ENCODE measurements around the gene SEC11A.
"Not testable (repeated sequence)": the region's sequence is repeated elsewhere in the genome, so short reads cannot be mapped to it uniquely, and the experiment has no call there.

The SEC11A gene

DNA sequence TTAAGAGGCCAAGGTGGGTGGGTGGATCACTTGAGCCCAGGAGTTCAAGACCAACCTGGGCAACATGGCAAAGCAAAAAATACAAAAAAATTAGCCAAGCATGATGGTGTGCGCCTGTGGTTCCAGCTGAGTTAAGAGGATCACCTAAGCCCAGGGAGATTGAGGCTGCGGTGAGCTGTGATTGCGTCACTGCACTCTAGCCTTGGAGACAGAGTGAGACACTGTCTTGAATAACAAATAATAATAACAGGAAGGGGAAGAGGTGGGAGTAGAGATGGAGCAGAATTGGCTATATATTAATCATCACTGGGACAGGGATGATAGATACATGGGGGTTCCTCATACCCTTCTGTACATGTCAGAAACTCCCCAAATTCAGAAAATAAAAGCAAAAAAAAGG, 34.1 kb downstream of the SEC11A start:
- DNase-seq (ENCODE audit: low spot score) = no peak

DNA sequence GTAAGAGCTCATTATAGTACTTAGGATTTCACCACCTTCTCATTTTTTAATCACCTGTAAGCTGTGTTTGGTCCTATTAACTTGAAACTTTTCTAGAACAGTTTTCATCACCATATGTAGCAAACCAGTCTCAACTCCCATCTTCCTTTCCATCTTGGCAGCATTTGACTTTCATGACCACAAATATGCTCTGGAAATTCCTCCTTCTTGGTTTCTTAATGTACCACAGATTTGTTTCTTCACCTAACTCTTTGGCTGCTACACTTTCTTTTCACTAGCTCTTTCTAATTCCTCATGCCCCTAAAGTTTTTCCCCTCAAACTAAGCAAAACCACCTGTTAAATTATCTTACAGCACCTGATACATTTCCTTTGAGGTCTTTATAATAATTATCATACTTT, 44.7 kb downstream of the SEC11A start:
- DNase-seq (ENCODE audit: low spot score) = no peak

DNA sequence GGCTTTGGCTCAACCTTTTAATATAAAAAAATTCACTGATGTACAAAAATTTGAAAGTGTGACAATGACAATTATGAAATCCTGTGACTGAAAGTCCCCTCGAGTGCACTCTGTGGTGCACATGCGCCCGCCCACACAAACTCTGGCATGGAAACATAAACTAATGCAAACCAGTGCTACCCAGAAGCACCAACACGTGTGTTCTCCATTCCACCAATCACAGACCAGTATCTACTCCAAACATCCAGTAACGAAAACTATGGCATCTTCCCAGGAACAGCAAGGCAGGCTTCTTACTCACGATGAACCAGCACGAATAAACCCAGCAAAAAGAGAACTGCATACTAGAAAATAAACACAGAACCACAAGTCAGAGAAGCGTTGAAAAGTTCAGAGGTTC, 46.2 kb downstream of the SEC11A start:
- DNase-seq (ENCODE audit: low spot score) = no peak

DNA sequence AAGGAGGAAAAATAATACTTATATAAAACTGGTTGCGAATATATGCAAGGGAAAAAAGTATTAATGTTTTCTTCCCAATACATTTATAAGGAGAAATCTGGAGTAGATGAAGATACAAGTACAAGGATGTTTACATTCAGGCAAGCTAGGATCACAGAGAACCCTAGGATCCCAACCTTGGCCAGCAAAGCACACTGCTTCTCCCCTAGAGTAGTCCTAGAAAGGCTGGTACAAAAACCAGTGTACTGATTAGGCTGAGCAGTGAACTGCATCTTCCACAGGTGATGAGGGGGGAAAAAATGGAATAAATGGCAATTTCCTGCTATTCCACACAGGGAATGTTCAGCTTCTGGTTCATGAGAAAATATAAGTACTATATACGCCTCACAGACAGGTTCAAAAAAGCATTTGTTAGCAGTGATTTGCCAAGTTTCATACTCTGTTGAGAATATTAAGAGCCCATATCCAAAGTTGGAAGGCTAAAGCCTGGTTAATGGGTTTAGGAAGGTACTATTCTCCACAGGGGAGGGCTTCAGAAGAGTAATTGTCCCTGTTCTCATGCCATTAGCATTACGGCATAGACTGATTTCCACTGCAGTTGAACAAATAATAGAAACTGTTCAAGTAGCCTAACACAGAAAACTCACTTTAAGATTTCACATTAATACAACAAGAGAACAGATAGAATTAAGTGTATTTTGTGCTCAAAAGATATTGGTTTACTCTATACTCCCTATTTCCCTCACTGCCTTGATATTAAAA, 47.5 kb downstream of the SEC11A start:
- no peak for DNase-seq (ENCODE audit: low spot score)

DNA sequence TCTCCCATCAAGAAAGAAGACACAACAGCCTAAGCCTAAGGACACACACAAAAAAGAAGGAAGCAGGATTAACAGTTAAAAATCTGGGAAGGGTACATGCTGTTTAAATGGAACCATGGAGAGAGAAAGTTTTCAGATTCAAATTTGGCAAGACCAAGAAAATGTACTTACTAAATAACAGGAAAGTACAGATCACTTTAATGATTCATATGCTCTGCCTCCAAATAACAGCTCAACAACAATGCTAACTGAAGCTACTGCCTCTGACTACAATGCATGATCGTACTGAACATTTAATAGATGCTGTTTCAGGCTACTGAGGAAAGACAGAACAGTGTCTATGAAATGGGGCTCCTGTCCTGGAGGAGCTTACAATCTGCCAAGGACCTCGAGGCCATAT, 49.6 kb downstream of the SEC11A start:
- DNase-seq (ENCODE audit: low spot score) = no peak

DNA sequence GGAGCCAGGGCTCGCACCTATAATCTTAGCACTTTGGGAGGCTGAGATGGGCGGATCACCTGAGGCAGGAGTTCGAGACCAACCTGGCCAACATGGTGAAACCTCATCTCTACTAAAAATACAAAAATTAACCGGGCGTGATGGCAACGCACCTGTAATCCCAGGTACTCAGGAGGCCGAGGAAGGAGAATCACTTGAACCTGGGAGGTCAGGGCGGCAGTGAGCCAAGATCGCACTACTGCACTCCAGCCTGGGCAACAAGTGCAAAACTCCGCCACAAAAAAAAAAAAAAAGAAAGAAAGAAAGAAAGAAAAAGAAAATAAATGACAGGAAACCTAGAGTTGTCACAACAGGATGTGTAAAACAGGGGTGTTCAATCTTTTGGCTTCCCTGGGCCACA, 54.9 kb downstream of the SEC11A start:
- no peak for DNase-seq (ENCODE audit: low spot score)

DNA sequence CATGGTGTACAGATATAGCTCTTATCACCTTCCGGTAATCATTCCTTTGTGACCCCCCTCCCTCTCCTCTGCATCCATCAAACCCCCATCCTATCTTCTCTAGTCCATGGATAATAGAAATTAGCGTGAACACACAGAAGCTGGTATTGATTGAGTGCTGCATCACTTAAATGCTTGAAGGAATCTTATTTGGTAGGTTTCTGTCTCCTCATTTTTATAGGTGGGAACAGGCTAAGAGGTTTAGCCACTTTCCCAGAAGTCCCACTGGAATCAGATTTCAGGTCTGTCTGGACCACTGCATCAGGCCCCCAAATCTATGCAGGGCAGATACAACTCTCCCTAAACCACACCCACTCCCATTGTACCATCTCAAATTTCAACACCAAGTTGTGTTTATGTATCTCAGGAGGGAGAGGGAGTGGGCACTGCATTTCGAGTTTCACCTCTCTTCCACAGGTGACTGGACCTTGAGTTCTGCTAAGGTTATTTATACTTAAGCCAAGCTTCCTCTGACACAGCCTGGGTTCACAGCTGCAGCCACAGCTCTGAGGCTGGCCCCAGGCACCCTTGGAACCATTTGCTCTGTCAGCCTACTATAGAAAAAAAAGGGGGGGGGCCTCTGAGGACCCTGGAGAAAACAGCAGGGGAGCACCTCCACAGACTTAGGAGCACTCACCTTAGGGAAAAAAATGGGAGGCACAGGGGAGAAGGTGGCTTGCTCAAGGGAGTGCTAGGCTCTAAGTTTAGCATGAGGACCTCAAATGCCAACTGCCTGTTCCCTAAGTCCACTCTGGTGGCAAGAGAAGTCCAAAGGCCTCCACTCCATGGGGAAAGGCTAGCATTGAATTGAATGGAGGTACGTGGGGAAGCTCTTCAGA, 55.8 kb downstream of the SEC11A start:
- peak; percentile 17 for DNase-seq (ENCODE audit: low spot score)

DNA sequence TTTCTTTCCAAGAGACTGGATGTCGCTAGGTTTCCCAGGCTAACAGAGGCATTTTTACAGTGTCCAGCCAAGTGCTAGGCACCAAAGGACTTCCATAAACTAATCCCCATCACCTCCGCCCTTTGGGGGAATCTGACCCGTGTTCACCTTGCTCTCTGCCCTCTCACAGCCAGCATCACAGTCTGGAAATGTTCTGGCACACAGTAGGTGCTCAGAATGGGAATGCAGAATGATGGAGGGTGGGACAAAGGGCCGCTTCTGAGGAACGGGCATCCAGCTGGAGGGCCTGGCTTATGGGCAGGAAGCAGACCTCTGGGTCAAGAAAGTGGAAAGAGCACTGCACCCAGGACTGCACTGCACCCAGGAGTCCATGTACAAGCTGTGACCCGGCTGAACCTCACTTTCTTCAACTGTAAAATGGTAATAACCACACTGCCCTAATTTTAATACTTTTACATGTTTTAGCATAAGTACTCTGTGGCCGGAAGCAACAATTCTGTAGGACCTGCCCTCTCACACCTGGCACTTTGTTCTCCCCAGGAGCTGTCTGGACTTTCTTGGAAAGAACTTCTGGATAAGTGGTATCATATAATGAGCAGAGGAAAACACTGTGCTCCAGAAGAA, 57.0 kb downstream of the SEC11A start:
- peak; percentile 6 for DNase-seq (ENCODE audit: low spot score)

DNA sequence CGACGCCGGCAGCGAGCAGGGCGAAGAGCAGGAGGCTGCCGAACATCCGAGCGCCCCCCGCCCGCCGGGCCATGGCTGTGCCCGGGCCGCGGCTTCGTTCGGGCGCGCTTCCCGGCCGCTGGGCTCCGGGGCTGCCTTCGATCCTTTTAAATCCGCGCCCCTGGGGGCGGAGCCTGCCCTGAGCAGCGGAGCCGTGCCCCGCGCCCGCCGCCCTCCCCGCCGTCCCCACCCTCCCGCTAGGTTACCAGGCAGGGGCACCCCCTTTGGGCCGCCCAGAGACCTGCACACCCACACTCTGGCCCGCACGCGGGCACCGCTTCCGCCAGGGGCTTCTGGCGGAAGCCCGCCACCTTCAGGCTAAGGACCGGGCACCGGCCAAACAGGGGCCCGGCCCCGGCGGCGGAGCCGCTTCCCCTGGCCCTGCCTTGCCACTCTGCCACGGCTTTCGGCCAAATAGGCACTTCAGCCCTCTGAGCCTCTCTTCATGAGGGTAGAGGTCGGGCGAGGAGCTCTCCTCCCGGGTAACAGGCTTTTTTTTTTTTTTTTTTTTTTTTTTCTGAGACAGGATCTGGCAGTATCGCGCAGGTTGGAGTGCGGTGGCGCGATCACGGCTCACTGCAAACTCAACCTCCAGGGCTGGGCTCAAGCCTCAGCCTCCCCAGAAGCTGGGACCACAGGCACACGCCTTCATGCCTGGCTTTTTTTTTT, 57.7 kb downstream of the SEC11A start, which contains the start of gene NMB:
TSS of gene NMB (minus strand) at position 120 of the 708 bp plus-strand sequence. CDS start at position 73, 47 bp downstream.
- DNase-seq (ENCODE audit: low spot score) = peak; percentile 95

DNA sequence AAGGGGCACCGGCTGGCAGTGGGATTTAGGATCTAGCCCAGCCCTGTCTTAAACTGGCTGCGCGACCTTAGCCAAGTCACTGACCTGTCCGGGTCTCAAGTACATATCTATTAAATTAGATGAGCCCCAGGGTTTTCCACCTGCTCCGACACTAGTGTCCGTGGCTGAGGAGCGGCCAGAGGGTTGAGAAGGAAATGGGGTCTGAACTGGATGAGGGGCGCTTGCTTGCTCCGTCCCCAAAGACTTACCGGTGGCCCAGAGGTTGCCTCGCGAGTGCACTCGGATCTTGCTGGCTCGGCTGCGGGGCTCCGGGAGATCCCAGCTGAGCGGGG, 58.2 kb downstream of the SEC11A start:
- DNase-seq (ENCODE audit: low spot score) = no peak

DNA sequence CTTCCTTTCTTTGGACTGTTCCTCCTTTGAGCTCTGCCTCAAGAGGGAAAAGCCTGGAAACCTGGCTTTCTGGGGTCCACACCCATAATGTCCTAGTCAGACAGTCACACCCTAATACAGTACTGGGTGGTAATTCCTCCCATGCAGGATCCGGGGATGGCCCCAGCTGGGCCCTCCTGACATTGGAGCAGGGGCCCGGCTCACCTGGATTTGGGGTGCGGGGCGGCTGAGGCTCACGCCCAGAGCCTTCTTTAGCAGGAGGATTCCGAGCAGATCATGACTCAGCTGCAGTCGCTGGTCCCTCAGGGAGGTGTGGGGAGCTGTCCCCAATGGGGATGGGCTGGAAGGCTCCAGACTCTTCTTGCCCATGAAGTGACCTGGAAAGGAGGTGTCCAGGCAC, 59.0 kb downstream of the SEC11A start:
- no peak for DNase-seq (ENCODE audit: low spot score)

DNA sequence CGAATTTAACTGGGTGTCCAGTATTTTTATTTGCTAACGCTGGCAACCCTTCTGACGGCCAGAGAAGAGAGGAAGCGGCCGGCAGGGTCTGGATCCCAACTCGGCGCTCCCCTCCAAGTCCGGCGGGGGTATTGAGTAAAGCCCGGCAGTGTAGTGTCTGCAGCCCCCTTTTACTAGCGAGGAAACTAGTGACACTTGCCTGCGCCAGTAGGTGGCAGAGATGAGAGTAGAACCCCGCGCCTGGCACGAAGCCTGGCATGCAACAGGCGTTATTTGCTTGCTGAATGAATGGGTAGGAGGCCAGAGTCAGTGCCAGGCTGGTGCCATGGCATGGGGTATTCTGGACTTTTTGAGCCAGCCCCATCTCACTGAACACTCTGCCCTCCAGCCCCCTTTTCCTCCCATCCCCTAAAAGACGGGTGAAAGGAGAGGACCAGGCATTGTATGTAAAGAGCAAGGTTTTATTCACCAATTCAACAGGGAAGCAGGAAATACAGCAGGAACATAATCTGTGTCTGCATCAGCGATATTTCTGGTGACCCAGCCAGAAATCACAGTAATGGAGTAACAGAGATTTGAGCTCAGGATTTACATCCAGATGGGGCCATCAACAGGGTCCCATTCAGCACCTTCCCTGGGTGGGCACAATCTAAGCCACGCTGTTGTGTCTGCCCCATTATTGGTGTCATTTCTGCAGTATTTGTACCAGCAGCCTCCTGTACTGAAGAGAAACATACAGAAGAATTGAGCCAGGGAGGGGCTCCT, 61.1 kb downstream of the SEC11A start:
- DNase-seq (ENCODE audit: low spot score) = peak; percentile 68

DNA sequence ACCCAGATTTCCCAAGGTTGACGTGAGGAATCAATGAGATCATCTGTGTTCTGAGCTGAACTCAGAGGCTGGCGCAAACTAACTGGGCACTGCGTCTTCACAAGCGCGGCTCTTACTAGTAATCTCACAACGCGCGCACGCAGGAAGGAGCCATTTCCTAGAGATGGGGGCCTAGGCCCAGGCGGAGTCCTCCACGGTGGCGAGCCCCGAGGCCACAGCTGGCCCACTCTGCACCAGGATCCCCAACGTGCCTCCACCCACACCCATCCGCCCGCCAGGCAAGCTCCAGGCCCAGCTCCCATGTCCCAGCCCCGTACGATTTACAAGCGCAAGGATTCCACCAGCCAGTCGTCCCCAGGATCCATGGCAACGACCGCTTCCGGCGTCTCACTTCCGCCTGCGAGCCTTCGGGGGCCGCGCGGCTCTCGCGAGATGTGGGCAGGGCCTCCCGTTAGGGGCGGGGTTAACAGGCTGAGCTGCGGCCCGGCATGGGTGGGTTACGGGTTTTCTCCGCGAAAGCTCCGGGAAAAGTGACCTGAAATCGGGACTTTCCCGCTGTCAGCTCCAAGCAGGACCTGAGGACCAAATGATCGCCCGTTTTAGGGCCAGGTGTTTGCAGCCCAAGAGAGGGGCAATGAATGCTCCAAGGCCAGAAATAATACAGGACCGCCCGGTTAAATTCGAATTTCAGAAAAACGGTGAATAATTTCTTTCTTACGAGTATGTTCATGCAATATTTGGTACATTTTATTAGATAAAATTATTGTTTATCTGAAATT, 61.8 kb downstream of the SEC11A start, which contains the start of gene WDR73:
TSS of gene WDR73 (minus strand) at position 374 of the 779 bp plus-strand sequence. CDS start at position 365, 9 bp downstream.
- peak; percentile 91 for DNase-seq (ENCODE audit: low spot score)

DNA sequence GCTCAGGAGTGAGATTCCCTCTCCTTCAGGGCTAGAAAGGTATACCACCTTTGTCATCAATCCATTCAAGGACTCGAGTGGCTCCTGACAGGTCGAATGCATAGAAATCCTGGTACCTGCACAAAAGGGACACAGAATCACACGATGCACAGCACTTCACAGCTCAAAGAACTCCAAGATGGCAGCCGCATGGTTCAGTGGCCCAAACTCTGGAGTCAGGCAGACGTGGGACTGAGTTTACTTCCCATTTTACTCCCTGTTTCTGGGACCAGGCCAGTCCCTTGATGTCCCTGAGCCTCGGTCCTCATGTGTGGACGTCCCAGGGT, 62.4 kb downstream of the SEC11A start:
- DNase-seq (ENCODE audit: low spot score) = no peak

DNA sequence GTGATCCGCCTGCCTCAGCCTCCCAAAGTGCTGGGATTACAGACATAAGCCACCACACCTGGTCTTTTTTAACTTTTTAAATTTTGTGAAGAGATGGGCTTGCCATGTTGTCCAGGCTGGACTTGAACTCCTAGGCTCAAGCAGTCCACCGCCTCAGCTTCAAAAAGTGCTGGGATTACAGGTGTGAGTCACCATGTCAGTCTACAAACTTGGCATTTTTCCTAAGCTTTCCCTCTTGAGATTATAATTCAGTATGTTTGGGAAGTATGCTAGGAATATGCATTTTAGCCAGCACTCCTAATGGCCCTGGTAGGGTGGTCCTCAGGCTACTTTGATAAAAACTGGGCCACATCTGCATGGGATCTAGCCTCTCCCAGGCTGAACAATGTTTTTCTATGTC, 66.2 kb downstream of the SEC11A start:
- no peak for DNase-seq (ENCODE audit: low spot score)

DNA sequence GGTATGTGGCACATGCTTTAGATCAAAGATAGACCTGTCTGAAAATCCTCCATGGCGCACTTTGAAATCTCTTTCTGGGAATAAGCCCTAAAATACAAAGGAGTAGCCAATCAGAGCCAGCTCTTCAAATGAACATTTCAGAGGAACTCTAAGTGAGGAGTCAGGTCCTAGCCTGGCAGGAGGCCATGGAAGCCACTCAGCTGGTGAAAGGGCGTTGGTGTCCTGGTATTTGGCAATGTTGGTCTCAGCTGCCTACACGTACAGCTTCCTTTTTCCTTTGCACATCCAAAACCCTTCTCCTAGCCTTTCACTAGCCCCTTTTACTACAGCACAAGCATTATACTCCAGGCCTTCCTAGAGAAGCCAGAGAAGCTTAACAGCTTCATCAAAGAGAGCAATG, 67.4 kb downstream of the SEC11A start:
- no peak for DNase-seq (ENCODE audit: low spot score)

DNA sequence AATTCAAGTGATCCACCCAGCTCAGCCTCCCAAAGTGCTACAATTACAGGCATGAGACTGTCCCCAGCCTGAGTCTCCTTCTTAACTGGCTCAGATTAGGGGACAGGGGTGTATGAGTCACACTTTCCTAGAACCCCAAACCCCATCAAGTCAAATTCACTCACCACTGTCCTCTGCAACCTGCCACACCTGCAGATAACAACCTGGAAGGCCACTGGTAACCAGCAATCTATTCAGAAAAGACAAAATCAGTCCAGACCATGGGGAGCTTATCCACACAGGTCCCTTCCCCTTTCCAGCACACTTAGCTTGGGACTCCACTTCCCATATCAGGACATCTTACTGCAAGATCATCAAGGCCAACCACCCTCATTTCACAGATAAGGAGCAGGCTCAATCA, 68.2 kb downstream of the SEC11A start:
- no peak for DNase-seq (ENCODE audit: low spot score)

DNA sequence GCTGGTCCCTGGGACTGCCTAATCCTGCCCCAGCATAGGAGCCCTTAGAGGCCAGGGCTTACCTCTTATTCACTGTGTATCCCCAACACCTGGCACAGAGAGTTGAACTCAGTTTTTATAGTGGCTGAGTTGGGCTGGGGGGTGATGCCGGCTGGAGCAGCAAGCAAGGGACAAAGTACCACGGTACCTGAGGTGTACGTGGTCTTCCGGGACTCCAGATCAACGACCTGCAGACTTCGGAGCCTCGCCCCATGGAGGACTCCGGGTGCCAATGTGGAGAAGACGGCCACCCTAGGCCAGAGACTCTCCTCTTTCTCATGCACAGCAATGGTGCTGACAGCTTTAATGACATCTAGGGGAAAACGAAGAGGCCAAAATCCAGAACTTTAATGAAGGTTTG, 69.9 kb downstream of the SEC11A start:
- no peak for DNase-seq (ENCODE audit: low spot score)

DNA sequence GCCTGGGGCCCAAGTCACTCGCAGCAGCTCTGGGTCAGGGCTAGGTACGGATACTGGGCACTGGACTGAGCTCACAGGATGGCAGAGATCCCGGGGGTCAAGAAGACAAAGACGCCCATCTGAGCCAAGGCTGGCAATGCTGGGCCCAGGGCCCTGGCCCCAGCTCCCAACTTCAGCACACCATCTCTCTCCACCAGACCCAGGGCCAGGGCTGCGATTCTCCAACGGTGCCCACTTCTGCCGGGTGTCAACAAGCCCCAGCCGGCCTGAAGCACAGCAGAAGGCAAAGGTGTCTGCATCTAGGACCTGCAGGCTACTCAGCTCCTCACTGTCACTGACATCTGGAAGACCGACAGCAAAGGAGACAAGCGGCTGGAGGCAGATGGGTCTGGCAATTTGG, 70.4 kb downstream of the SEC11A start:
- DNase-seq (ENCODE audit: low spot score) = no peak

DNA sequence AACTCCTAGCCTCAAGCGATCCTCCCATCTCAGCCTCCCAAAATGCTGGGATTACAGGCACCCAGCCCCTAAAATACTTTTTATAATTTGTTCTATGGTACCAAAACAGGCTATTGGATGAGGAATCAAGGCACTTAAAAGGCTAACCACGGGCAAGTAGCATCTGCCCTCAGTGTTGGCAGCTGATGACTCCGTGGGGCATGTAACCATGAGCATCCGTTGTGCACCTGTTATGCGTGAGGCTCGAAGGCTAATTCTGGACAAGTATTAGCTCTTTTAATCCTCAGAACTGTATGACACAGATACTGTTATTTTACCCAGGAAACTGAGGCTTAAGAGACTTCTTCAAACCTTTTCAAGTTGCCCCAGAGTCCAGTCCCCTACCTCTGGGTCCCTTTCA, 72.1 kb downstream of the SEC11A start:
- no peak for DNase-seq (ENCODE audit: low spot score)

DNA sequence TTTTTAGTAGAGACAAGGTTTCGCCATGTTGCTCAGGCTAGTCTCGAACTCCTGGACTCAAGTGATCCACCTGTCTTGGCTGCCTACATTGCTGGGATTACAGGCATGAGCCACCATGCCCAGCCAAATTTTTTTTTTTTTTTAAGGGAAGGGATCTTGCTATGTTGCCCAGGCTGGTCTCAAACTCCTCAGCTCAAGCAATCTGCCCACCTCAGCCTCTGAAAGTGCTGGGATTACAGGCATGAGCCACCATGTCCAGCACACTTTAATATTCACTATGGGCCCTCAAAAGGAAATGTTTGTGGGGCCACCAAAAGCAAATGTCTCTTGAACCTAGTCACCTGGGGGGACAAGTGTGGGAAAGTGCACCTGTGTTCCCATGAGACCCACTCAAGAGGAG, 73.3 kb downstream of the SEC11A start:
- not testable (repeated sequence) for DNase-seq (ENCODE audit: low spot score)
